Fibroblast of mammary gland (primary cell): ENCODE measurements around the gene TEX12.
"Not testable (repeated sequence)": the region's sequence is repeated elsewhere in the genome, so short reads cannot be mapped to it uniquely, and the experiment has no call there.

Experiments
- DNase-seq: peaks from one replicate; pipeline ENCODE4 v3.0.0-alpha.2; 2010; ENCODE audit warnings: low read depth
- H3K4me3 ChIP-seq: 2 replicates; pipeline ENCODE4 v1.5.1; 2011; ENCODE audit warnings: low read depth, mild to moderate bottlenecking, low read length, moderate library complexity; ENCODE audit not compliant: control insufficient read depth
- CTCF ChIP-seq: conservative IDR thresholded peaks from 2 replicates; pipeline ENCODE4 v1.5.1; 2011; ENCODE audit warnings: low read depth, low read length, inconsistent platforms; ENCODE audit not compliant: control insufficient read depth, insufficient read depth

TEX12 gene

GRCh38 chr11:112185883-112186282, 18.7 kb downstream of the TEX12 start:
- no peak for TF ChIP-seq CTCF
- H3K4me3 ChIP-seq: no peak overlapping the region
- no peak for DNase-seq

DNA sequence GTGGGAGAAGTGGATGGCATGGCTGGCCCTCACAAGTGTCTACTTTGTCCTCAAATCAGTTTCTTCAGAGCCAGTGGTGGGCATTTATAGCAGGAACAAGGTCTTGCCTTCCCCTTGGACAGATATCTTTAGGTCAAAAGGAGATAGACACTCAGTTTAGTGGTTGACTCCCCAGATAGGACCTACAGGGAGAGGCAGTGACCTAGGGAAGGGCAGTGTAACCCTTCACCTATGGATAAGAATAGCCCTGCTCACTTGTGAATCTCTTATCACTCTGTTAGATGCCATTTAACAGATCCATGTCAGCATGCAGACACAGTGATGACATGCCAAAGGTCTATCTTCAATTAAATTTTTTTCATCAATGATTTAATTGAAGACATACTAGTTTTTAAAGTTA, 19.1 kb downstream of the TEX12 start:
- DNase-seq: no peak
- no peak for TF ChIP-seq CTCF
- no peak overlapping the region for H3K4me3 ChIP-seq

DNA sequence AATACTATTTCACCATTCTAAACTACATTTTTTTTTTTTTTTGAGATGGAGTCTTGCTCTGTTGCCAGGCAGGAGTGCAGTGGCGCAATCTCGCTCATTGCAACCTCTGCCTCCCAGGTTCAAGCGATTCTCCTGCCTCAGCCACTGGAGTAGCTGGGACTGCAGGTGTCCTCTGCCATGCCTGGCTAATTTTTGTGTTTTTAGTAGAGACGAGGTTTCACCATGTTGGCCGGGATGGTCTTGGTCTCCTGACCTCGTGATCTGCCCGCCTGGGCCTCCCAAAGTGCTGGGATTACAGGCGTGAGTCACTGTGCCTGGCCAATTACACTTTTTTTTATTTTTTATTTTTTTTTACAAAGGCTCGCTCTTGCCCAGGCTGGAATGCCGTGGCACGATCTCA, 27.9 kb downstream of the TEX12 start:
- H3K4me3 ChIP-seq: not testable (repeated sequence)
- DNase-seq: peak; percentile 8

- no peak for TF ChIP-seq CTCF
- DNase-seq: peak; percentile 12
These were observed 28.8 kb downstream of the TEX12 start for GRCh38 chr11:112195951-112196351.

DNA sequence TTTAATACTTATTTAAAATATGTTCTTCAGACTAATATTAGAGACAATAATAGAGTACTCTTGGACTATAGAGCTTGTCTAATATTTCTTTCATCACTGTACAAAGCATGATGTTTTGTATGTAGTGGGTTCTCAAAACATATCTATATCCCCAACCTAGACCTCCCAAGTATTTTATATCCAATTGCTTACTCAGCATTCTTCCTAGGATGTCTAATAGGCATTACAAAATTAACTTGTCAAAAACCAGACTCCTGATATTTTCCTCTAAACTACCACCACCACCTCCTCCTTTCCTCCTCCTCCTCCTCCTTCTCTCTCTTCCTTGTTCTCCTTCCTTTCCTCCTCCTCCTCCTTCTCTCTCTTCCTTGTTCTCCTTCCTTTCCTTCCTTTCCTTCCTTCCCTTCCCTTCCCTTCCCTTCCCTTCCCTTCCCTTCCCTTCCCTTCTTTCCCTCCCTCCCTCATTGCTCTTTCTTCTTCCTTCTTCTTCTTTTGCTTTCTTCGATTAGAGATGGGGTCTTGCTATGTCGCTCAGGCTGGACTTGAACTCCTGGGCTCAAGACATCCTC, 29.4 kb downstream of the TEX12 start:
- H3K4me3 ChIP-seq: no peak overlapping the region
- TF ChIP-seq CTCF: no peak
- no peak for DNase-seq

More at GRCh38 chr11:112195951-112196351, 28.8 kb downstream of the TEX12 start:
- H3K4me3 ChIP-seq: no peak overlapping the region

- H3K4me3 ChIP-seq, DNase-seq: not testable (repeated sequence)
These were observed 31.9 kb downstream of the TEX12 start for GRCh38 chr11:112199101-112199500.

DNA sequence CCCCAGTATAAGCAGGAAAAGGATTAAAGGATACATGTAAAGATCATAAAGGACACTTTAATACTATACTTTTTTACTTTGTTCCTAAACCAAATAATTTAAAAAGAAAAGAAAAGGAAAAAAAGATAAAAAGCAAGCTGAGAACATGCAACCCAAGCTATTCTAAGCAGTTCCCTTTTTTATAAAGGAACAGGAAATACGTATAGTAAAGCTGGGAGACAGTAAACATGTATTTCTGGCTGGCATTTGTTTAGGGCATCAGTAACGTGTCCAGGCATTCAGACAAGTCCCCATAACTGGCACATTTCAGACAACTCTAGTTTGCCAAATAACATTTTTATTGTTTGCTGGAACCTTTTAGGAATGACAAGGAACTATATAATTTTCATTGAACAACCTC, 33.1 kb downstream of the TEX12 start:
- no peak for TF ChIP-seq CTCF
- H3K4me3 ChIP-seq: no peak overlapping the region
- no peak for DNase-seq

- H3K4me3 ChIP-seq: no peak overlapping the region
- TF ChIP-seq CTCF: no peak
- DNase-seq: no peak
These were observed 38.9 kb downstream of the TEX12 start for GRCh38 chr11:112206071-112206470.
